GM12891 (cell line): Measurements from ENCODE around the gene EPB41L2.

Source experiments
- DNase-seq: peaks from one replicate; pipeline ENCODE4 v3.0.0; 2011; ENCODE audit warnings: low spot score; ENCODE audit not compliant: insufficient read length
- FAIRE-seq: peaks from 2 replicates; lab custom pipeline; 2011; peaks lifted over from hg19 to GRCh38; lab: Jason Lieb, UNC
- PAX5 ChIP-seq: IDR thresholded peaks from 2 replicates; pipeline ENCODE4 v1.6.1; 2011; ENCODE audit warnings: low read length, moderate library complexity, mild to moderate bottlenecking; ENCODE audit not compliant: insufficient read depth, severe bottlenecking
- POLR2A ChIP-seq: IDR thresholded peaks from 2 replicates; pipeline ENCODE4 v1.6.1; 2011; ENCODE audit warnings: low read depth, low read length, control low read depth
- POLR2AphosphoS5 ChIP-seq: IDR thresholded peaks from 2 replicates; pipeline ENCODE4 v1.6.1; 2011; ENCODE audit warnings: low read depth, low read length, control low read depth
- POU2F2 ChIP-seq: IDR thresholded peaks from 2 replicates; pipeline ENCODE4 v1.6.1; 2011; ENCODE audit warnings: low read depth, mild to moderate bottlenecking, control low read depth, low read length, moderate library complexity
- SPI1 ChIP-seq: IDR thresholded peaks from 2 replicates; pipeline ENCODE4 v1.6.1; 2011; ENCODE audit warnings: low read depth, low read length, control low read depth
- TAF1 ChIP-seq: IDR thresholded peaks from 2 replicates; pipeline ENCODE4 v1.6.1; 2011; ENCODE audit warnings: low read depth, low read length, control low read depth

The EPB41L2 gene

GRCh38 chr6:130973521-130974277, 89.3 kb downstream of the EPB41L2 start:
- DNase-seq, result no peak
- no peak for FAIRE-seq
- TF ChIP-seq TAF1 (no peak), POLR2AphosphoS5 (no peak), SPI1 (no peak), POLR2A (no peak), POU2F2 (no peak)

GRCh38 chr6:130971504-130971903, 91.5 kb downstream of the EPB41L2 start:
- FAIRE-seq, result no peak
- TF ChIP-seq TAF1, result no peak
- TF ChIP-seq POLR2AphosphoS5, result no peak
- TF ChIP-seq POU2F2, result no peak
- no peak for TF ChIP-seq PAX5
- no peak for TF ChIP-seq SPI1
- TF ChIP-seq POLR2A, result no peak
- DNase-seq, result no peak

- no peak for TF ChIP-seq TAF1
- no peak for TF ChIP-seq POLR2AphosphoS5
- no peak for TF ChIP-seq SPI1
- TF ChIP-seq POLR2A, result no peak
- TF ChIP-seq POU2F2, result no peak
- no peak for TF ChIP-seq PAX5
- DNase-seq (no peak), FAIRE-seq (no peak)
Measured at GRCh38 chr6:130970839-130971410, 92.1 kb downstream of the EPB41L2 start.

GRCh38 chr6:130969791-130970491, 93.1 kb downstream of the EPB41L2 start:
- FAIRE-seq, result no peak
- TF ChIP-seq PAX5 (no peak), SPI1 (no peak), POU2F2 (no peak), POLR2AphosphoS5 (no peak), POLR2A (no peak), TAF1 (no peak)
- DNase-seq, result no peak

GRCh38 chr6:130969166-130969565, 93.9 kb downstream of the EPB41L2 start:
- DNase-seq, result no peak
- TF ChIP-seq POU2F2 (no peak), POLR2A (no peak)
- FAIRE-seq, result no peak

- no peak for DNase-seq
- no peak for TF ChIP-seq PAX5
- no peak for TF ChIP-seq SPI1
- no peak for TF ChIP-seq POLR2A
- TF ChIP-seq TAF1, result no peak
- no peak for TF ChIP-seq POU2F2
- no peak for TF ChIP-seq POLR2AphosphoS5
- no peak for FAIRE-seq
Measured at GRCh38 chr6:130968476-130968875, 94.6 kb downstream of the EPB41L2 start.

GRCh38 chr6:130967502-130968445, 95.3 kb downstream of the EPB41L2 start:
- FAIRE-seq (no peak), DNase-seq (no peak)
- TF ChIP-seq PAX5, result no peak
- no peak for TF ChIP-seq POLR2A
- no peak for TF ChIP-seq POU2F2
- no peak for TF ChIP-seq TAF1
- TF ChIP-seq POLR2AphosphoS5, result no peak
- no peak for TF ChIP-seq SPI1

GRCh38 chr6:130966344-130966980, 96.6 kb downstream of the EPB41L2 start:
- FAIRE-seq (no peak), DNase-seq (no peak)
- no peak for TF ChIP-seq POLR2AphosphoS5
- no peak for TF ChIP-seq POU2F2
- no peak for TF ChIP-seq SPI1
- TF ChIP-seq PAX5, result no peak
- TF ChIP-seq TAF1, result no peak
- no peak for TF ChIP-seq POLR2A
